ENCODE data around the gene APRT.

DNA sequence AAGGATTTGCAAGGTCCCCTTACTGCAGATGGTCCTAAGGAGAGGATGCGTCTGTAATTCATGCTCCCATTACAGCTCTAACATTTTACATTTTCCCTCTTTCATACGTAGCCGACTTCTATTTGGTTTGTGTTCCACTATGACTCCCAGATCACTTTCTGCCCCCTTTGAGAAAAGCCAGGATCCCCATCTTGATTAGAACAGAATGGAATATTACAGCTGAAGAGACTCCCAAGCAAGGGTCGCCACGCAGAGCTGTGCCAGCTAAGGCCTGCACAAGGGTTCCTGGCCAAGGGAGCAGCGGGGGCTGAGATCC, 11.5 kb downstream of the APRT start:
- TF ChIP-seq CTCF (IDR thresholded peaks at IDR 0.05; ENCODE audit: low read length) (no peak), EZH2 (IDR thresholded peaks at IDR 0.05; ENCODE audit: borderline replicate concordance, low read length) (no peak)

Measured in OCI-LY1 (cell line).